ENCODE results near the gene NTM.

GRCh38 chr11:132033051-132033450 is 662.6 kb downstream of the NTM start:
- TF ChIP-seq CTCF (conservative IDR thresholded peaks at IDR 0.05 in 1 of 2, IDR thresholded peaks at IDR 0.05 in 1 of 2; ENCODE audit: low read depth in 1 of 2, low read length in 2 of 2) = no peak
- TF ChIP-seq EZH2 (IDR thresholded peaks at IDR 0.05; ENCODE audit: low read length, missing control alignments) = no peak
